ENCODE data around the gene TUBB8. TPM values are rescaled to one million over a fixed set of nuclear protein-coding genes. Genes with fewer than 3 reads are reported as not detected.

Gene TUBB8
- not detected for total RNA-seq

- H3K36me3 ChIP-seq = no peaks in the 10 kb centered on the region
- H3K9me3 ChIP-seq = no peaks in the 10 kb centered on the region
- H3K27me3 ChIP-seq = no peaks in the 10 kb centered on the region
- TF ChIP-seq POLR2A (IDR thresholded peaks at IDR 0.05) (no peak), CTCF (IDR thresholded peaks at IDR 0.05) (no peak)
- DNase-seq = no peak
- H3K27ac ChIP-seq = no peak within 1 kb of the TSS
- intact Hi-C loops (cut with DNase I; ENCODE audit: low total_unique reads) = no loop called here
- no peaks in the 10 kb centered on the region for H3K4me1 ChIP-seq
- no peak within 1 kb of the TSS for H3K4me3 ChIP-seq
These were observed at the start of gene TUBB8 for GRCh38 chr10:48996-49395. Gene TUBB8 (minus strand): TSS chr10:49296. CDS start chr10:49238, 58 bp downstream.

- DNase-seq = no peak
- Histone ChIP-seq H3K36me3 (no peaks in the 10 kb centered on the region), H3K4me1 (no peaks in the 10 kb centered on the region), H3K27me3 (no peaks in the 10 kb centered on the region), H3K27ac (no peak overlapping the region), H3K9me3 (no peaks in the 10 kb centered on the region), H3K4me3 (no peak overlapping the region)
- intact Hi-C loops (cut with DNase I; ENCODE audit: low total_unique reads) = no loop called here
- TF ChIP-seq CTCF (IDR thresholded peaks at IDR 0.05) (no peak), POLR2A (IDR thresholded peaks at IDR 0.05) (no peak)
These were observed 47.4 kb upstream of the TUBB8 start for GRCh38 chr10:96466-96865.

GRCh38 chr10:95356-96115, 46.4 kb upstream of the TUBB8 start:
- Histone ChIP-seq H3K9me3 (no peaks in the 10 kb centered on the region), H3K4me3 (no peak overlapping the region), H3K27ac (no peak overlapping the region), H3K4me1 (no peaks in the 10 kb centered on the region), H3K27me3 (no peaks in the 10 kb centered on the region), H3K36me3 (no peaks in the 10 kb centered on the region)
- intact Hi-C loops (cut with DNase I; ENCODE audit: low total_unique reads) = no loop called here
- TF ChIP-seq CTCF (IDR thresholded peaks at IDR 0.05) (no peak), POLR2A (IDR thresholded peaks at IDR 0.05) (no peak)
- DNase-seq = no peak

GRCh38 chr10:94613-95012, 45.5 kb upstream of the TUBB8 start:
- TF ChIP-seq POLR2A (IDR thresholded peaks at IDR 0.05) = no peak
- TF ChIP-seq CTCF (IDR thresholded peaks at IDR 0.05) = no peak
- Histone ChIP-seq H3K27me3 (no peaks in the 10 kb centered on the region), H3K27ac (no peak overlapping the region), H3K4me1 (no peaks in the 10 kb centered on the region), H3K36me3 (no peaks in the 10 kb centered on the region), H3K9me3 (no peaks in the 10 kb centered on the region), H3K4me3 (no peak overlapping the region)
- intact Hi-C loops (cut with DNase I; ENCODE audit: low total_unique reads) = no loop called here
- no peak for DNase-seq

- no peaks in the 10 kb centered on the region for H3K27me3 ChIP-seq
- TF ChIP-seq POLR2A (IDR thresholded peaks at IDR 0.05) = no peak
- H3K9me3 ChIP-seq = no peaks in the 10 kb centered on the region
- DNase-seq = no peak
- no peak overlapping the region for H3K27ac ChIP-seq
- no peaks in the 10 kb centered on the region for H3K4me1 ChIP-seq
- no peaks in the 10 kb centered on the region for H3K36me3 ChIP-seq
- intact Hi-C loops (cut with DNase I; ENCODE audit: low total_unique reads) = no loop called here
- H3K4me3 ChIP-seq = no peak overlapping the region
These were observed 43.8 kb upstream of the TUBB8 start for GRCh38 chr10:92846-93245.

Measured in uterus (tissue), 4 donors.